ENCODE results near the gene RPN1. TPM values are rescaled to one million over a fixed set of nuclear protein-coding genes. Genes with fewer than 3 reads are reported as not detected.

The RPN1 gene
- total RNA-seq, 1 donor from 2014 or later = 137 TPM

DNA sequence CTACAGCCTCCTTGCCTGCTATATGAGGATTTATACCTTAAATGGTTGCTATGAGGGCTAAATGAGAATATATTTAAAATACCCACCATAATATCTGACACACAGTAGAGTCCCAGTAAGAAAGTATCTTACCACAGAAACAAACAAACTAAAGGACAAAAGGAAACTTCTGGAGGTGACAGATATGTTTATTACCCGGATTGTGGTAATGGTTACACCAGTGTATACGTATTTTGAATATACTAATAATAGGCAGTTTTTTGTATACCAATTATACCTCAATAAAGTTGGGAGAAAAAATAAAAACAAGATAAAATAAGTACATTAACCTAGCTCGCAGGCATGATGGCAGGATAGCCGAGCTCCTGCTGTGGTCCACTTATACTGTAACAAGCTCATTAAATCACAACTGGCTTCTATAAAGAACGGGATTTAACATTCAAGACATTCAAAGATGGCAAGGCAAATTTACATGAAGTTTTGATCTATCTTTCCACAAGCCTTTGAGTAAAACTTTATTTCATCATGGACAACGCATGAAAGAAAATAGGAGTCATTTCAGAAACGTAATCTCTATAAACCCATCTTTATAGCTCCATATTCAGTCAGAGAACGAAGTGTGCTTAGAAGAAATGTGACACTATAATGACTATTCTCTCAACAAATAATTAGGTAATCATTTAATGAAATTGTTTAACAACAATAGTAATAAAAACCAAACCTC lies 1.5 kb downstream of the RPN1 start:
- no peak for DNase-seq

GRCh38 chr3:128648402-128648801 lies 2.2 kb downstream of the RPN1 start:
- no peak for DNase-seq

GRCh38 chr3:128647307-128647706 lies 3.3 kb downstream of the RPN1 start:
- no peak for DNase-seq

DNA sequence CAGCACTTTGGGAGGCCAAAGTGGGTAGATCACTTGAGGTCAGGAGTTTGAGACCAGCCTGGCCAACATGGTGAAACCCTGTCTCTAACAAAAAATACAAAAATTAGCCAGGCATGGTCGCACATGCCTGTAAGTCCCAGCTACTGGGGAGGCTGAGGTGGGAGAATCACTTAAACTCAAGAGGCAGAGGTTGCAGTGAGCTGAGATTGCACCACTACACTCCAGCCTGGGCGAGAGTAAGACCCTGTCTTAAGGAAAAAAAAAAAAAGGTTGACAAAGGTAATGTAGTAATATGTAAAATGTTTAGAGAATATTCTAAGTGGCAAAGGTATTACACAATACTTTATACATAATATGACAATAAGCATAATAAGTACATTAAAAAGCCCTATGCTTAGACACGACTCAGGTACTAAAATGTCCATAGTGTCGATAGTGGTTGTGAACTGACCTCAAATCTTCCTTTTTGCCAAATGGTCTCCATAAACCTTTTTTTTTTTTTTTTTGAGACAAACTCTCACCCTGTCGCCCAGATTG lies 16.5 kb downstream of the RPN1 start:
- DNase-seq = no peak

DNA sequence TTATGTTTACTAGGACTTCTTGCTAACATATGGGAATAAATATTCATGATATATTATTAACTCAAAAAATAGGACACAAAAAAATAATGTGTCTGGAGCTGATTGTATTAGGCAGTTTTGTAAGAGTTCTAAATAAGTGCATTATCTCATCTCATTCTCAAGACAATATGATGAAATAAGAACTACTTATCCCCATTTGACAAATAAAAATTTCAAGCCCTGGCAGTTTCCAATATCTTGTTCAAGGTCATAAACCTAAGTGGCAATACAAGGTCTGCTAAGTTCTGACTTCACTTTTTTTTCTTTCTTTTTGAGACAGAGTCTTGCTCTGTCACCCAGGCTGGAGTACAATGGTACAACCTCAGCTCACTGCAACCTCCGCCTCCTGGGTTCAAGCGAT lies 18.3 kb downstream of the RPN1 start:
- no peak for DNase-seq

GRCh38 chr3:128629936-128630335 lies 20.7 kb downstream of the RPN1 start:
- DNase-seq = no peak

- DNase-seq = no peak
Observed at GRCh38 chr3:128625409-128625945, 25.1 kb downstream of the RPN1 start.

- no peak for DNase-seq
Observed at GRCh38 chr3:128624526-128625138, 26.0 kb downstream of the RPN1 start.

DNA sequence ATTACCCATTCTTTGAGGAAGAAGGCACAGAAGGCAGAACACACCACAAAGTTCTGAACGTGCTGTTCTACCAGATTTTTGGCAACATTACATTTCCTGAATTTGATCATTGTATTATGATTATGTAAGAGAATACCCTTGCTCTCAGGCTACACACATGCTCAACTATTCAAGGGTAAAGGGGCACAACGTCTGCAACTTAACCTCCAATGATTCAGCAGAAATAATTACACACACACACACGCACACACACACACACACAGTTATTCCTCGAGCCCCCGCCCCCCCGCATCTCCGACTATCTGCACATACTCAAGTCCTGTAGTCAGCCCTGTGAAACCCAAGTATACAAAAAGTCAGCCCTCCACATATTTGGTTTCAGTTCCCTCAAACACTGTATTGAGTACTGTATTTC lies 26.8 kb downstream of the RPN1 start:
- no peak for DNase-seq

GRCh38 chr3:128621931-128622330 lies 28.7 kb downstream of the RPN1 start:
- DNase-seq = no peak

GRCh38 chr3:128621234-128621633 lies 29.4 kb downstream of the RPN1 start:
- DNase-seq = no peak

GRCh38 chr3:128620268-128620691 lies 30.3 kb downstream of the RPN1 start:
- DNase-seq = no peak

DNA sequence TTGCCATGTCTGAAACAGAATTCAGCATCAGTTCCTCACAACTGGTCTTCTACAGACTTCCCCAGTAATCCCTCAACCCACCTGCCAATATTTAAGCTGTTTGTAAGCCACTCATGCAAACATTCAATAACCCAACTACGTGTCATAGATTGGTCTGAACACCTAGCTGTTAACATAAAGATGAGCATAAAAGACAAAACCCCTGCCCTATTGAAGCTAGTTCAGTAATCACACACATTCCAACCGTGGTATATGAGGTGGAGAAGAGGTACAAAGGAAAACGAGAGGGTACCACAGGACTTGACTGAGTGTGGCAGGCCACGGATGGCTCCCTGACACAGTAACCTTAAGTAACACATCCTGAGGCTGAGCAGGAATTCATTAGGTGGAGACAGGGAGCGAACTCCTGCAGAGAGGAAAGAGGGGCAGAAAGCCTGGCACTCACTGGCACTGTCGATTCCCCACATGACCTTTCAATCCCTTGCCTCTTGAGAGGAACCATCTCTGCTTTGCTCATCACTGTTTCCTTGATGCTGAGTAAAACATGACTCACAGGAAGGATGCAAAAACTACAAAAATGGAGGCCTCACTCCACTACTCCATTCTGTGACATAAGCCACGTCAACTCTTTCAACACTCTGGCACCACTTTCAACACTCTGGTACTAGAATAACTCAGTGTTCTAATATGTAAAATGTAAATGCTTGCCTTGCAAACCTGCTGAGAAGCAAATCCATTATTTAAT lies 31.3 kb downstream of the RPN1 start:
- no peak for DNase-seq

DNA sequence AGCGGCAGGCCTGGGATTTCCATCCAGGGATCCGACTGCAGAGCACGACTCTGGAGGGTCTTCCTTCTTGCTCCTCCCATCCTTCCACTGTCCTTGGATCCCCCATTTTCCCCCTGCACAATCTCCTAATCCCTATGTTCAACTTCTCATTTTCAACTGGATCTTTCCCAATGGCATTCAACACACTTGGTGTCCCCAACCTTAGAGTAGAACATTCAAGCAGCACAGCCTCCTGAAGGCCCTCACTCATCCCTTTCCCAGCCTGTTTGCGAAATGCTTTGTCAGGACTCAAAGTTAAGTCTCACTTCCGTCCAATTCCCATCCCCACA lies 32.3 kb downstream of the RPN1 start:
- no peak for DNase-seq

- peak; percentile 97 for DNase-seq
Observed at GRCh38 chr3:128617557-128618397, 32.8 kb downstream of the RPN1 start.

GRCh38 chr3:128617270-128617556 lies 33.4 kb downstream of the RPN1 start:
- no peak for DNase-seq

DNA sequence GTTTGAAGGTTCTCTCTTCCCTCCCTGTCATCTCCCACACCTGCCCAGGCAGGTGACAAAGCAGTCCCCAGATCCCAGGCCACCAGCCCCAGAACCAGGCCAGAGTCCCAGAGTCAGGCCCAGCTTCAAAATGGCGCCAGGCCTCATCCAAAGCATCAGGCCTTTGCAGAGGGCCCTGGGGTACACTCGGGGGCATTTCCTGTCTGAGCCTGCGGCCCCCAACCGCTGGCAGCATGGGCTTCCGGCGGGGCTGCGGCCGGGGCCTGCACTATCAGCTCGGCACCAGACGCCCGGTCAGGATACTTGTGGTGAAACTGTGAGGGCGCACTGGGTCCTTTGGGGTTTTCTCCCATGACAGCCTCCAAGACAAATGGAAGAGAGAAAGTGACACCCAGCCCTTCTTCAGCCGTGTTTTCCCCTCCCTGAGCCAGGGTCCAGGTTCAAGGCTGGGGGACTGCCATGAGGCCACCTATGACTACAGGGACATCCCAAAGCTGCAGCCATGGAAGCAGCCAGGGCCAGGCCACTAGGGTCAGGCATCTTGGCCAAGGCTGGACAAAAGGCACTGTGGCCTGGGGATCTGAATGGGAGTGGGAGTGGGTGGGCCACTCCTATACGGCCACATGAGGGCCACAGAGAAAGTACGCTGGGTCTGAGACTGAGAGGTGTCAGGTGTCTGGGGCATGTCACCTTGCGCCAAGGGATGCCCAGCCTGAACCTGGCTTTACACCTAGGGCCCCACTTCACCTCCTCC lies 33.9 kb downstream of the RPN1 start:
- DNase-seq = no peak

GRCh38 chr3:128614076-128614475 lies 36.5 kb downstream of the RPN1 start:
- DNase-seq = no peak

DNA sequence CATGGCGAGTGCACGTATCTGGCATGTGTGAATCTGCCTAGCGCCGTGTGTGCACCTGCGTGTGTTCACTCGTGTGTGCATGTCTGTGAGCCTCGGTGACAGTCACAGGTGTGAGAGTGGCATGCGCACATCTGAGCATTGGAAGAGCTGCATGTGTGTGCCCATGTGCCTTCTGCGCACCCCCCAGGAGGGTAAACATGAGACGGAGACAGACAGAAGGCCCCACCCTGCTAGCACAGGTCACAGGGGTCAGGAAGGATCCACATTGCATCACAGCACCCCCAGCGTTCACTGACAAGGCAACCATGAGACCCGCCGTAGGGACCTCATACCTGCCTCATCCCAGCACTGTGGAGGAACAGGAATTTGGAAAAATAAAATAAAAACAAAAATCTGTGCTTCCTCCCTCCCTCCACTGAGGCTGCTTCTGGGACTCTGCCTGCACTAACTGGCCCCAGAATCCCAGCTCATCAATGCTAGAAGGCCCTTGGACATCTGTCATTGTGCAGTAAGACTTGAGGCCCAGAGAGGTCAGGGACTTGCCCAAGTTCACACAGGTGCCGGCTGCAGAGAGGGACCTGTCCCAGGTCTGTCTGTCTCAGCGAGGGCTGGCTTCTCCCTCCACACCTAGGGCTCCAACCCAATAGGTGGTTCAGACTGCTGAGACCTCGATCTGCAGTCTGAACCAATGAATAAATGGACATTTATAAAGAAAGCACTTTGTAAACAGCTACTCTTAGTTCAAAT lies 37.4 kb downstream of the RPN1 start:
- DNase-seq = no peak

DNA sequence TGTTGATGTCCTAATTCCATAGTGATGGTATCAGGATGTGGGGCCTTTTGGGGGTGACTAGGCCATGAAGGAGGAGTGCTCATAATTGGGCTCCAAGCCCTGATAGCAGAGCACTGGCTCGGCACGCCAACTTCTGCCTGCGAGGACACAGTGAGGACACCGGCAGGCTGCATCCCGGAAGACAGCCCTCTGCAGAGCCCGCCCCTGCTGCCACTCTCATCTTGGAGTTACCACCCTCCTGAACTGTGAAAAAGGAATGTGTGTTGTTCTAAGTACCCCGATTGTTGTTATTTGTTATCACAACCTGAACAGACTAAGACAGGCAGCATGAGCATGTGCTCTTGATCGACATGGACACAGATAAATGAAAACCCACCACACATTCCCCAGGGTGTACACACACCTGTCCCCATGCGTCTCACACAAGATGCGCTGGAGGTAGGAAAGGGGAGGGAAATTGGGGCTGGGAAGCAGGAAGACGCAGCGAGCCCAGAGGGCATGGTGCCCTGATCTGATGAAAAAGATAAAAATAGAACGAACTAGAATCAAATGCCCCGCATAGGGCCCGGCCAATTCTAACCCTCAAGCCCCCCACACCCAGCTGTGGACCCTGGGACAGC lies 40.1 kb downstream of the RPN1 start:
- no peak for DNase-seq
